ENCODE measurements around the gene LGR6. TPM values are rescaled to one million over a fixed set of nuclear protein-coding genes. Genes with fewer than 3 reads are reported as not detected.

LGR6 gene
- total RNA-seq, 1 experiment from 2014 or later = 0.56 TPM

GRCh38 chr1:202247104-202247503 is 53.5 kb downstream of the LGR6 start:
- H3K36me3 Mint-ChIP-seq (ENCODE audit: insufficient read depth, unreplicated experiment) = no peaks in the 10 kb centered on the region
- peaks cover 18% of the 10 kb centered on the region for H3K4me1 Mint-ChIP-seq (ENCODE audit: insufficient read depth, unreplicated experiment)
- no TSS peak for BruUV-seq (replicated peaks)
- H3K27ac Mint-ChIP-seq (ENCODE audit: low read depth, unreplicated experiment) = no peak overlapping the region
- H3K27me3 Mint-ChIP-seq (ENCODE audit: insufficient read depth, unreplicated experiment) = peaks cover 27% of the 10 kb centered on the region
- intact Hi-C loops (cut with micrococcal nuclease) = no loop called here
- H3K4me3 Mint-ChIP-seq (ENCODE audit: unreplicated experiment) = no peak overlapping the region
- no peak for TF ChIP-seq CTCF (IDR thresholded peaks at IDR 0.05; ENCODE audit: unreplicated experiment)
- H3K9me3 Mint-ChIP-seq (ENCODE audit: unreplicated experiment) = no peaks in the 10 kb centered on the region
- ChIA-PET CTCF (interaction anchor here (0.7 to 3.9 kb wide), 5 partner anchors 10 to 112 kb away, joined by 3 to 21 read pairs (median 6); no protein-coding TSS in a partner anchor), POLR2A (interaction anchor here (1.0 to 4.6 kb wide), 4 partner anchors 12 to 36 kb away, joined by 3 to 13 read pairs (median 4); no protein-coding TSS in a partner anchor)
- no peak for DNase-seq (ENCODE audit: unreplicated experiment)

DNA sequence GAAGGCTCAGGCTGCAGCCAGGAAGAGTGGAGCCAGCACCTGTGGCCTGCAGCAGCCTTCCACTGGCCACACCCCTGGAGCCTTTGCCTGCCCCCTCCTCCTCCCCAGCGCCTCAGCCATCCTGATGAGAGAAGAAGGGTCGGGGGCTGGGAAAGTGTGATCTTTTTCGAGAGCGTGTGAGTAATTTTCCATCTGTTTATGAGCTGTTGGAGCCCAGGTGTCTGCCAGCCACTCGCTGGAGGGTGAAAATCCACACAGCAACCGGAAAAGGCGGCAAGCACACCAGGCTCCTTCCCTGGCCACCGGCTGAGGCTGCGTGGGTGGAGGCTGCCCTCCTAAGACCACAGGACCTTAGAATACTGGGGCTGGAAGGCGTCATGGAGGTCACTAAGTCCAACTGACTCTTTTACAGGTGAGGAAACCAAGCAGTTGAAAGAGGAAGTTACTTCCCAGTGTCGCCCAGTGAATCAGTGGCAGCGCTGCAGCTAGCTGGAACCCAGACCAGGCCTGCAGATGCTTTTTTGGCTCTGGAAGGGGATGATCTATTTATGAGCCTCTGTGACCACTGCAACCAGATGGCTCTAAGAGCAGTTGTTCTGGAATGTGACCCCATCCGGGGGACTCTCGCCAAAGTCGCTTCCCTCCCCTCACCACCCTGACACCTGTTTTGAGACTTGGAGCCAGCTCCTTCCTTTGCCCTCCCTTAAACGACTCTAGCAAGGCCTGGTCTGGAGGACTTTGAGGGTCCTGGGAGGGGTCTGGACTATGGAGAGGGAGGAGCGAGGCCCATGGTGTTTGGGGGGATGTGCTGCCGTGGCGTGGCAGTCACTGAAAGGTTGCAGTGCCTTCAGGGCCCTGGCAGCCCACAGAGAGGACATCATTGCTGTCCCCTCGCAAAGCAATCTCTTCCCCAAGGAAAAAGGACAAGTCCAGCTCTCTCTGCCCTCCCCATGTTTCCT is 54.5 kb downstream of the LGR6 start:
- CTCF ChIA-PET = interaction anchor here (0.6 to 3.9 kb wide), 5 partner anchors 11 to 873 kb away, joined by 3 to 21 read pairs (median 6); no protein-coding TSS in a partner anchor

GRCh38 chr1:202248861-202249260 is 55.3 kb downstream of the LGR6 start:
- intact Hi-C loops (cut with micrococcal nuclease) = no loop called here
- BruUV-seq (replicated peaks) = no TSS peak
- Mint-ChIP-seq H3K36me3 (ENCODE audit: insufficient read depth, unreplicated experiment) (no peaks in the 10 kb centered on the region), H3K27ac (ENCODE audit: low read depth, unreplicated experiment) (no peak overlapping the region), H3K27me3 (ENCODE audit: insufficient read depth, unreplicated experiment) (peaks cover 27% of the 10 kb centered on the region), H3K4me3 (ENCODE audit: unreplicated experiment) (no peak overlapping the region), H3K9me3 (ENCODE audit: unreplicated experiment) (no peaks in the 10 kb centered on the region), H3K4me1 (ENCODE audit: insufficient read depth, unreplicated experiment) (peaks cover 12% of the 10 kb centered on the region)
- TF ChIP-seq CTCF (IDR thresholded peaks at IDR 0.05; ENCODE audit: unreplicated experiment) = no peak
- CTCF ChIA-PET = interaction anchor here (0.6 to 3.9 kb wide), 4 partner anchors 10 to 872 kb away, joined by 3 to 21 read pairs (median 4); no protein-coding TSS in a partner anchor
- no peak for DNase-seq (ENCODE audit: unreplicated experiment)
- POLR2A ChIA-PET = interaction anchor here (0.7 to 4.6 kb wide), 2 partner anchors 35 to 72 kb away, joined by 3 to 13 read pairs; no protein-coding TSS in a partner anchor

More for the DNA sequence above, 54.5 kb downstream of the LGR6 start:
- no peaks in the 10 kb centered on the region for H3K36me3 Mint-ChIP-seq (ENCODE audit: insufficient read depth, unreplicated experiment)
- intact Hi-C loops (cut with micrococcal nuclease) = no loop called here
- peaks cover 12% of the 10 kb centered on the region for H3K4me1 Mint-ChIP-seq (ENCODE audit: insufficient read depth, unreplicated experiment)
- no peak for DNase-seq (ENCODE audit: unreplicated experiment)
- no peak for TF ChIP-seq CTCF (IDR thresholded peaks at IDR 0.05; ENCODE audit: unreplicated experiment)
- POLR2A ChIA-PET = interaction anchor here (0.7 to 4.6 kb wide), 3 partner anchors 18 to 73 kb away, joined by 3 to 13 read pairs (median 4); no protein-coding TSS in a partner anchor
- peaks cover 27% of the 10 kb centered on the region for H3K27me3 Mint-ChIP-seq (ENCODE audit: insufficient read depth, unreplicated experiment)
- BruUV-seq (replicated peaks) = no TSS peak
- no peak overlapping the region for H3K4me3 Mint-ChIP-seq (ENCODE audit: unreplicated experiment)
- H3K27ac Mint-ChIP-seq (ENCODE audit: low read depth, unreplicated experiment) = no peak overlapping the region
- no peaks in the 10 kb centered on the region for H3K9me3 Mint-ChIP-seq (ENCODE audit: unreplicated experiment)

GRCh38 chr1:202249436-202249835 is 55.8 kb downstream of the LGR6 start:
- Mint-ChIP-seq H3K9me3 (ENCODE audit: unreplicated experiment) (no peaks in the 10 kb centered on the region), H3K27me3 (ENCODE audit: insufficient read depth, unreplicated experiment) (peaks cover 27% of the 10 kb centered on the region), H3K4me1 (ENCODE audit: insufficient read depth, unreplicated experiment) (peaks cover 15% of the 10 kb centered on the region), H3K4me3 (ENCODE audit: unreplicated experiment) (no peak overlapping the region), H3K36me3 (ENCODE audit: insufficient read depth, unreplicated experiment) (no peaks in the 10 kb centered on the region), H3K27ac (ENCODE audit: low read depth, unreplicated experiment) (no peak overlapping the region)
- CTCF ChIA-PET = interaction anchor here (0.6 to 3.9 kb wide), 3 partner anchors 11 to 66 kb away, joined by 4 to 21 read pairs (median 4); no protein-coding TSS in a partner anchor
- intact Hi-C loops (cut with micrococcal nuclease) = no loop called here
- no peak for TF ChIP-seq CTCF (IDR thresholded peaks at IDR 0.05; ENCODE audit: unreplicated experiment)
- no peak for DNase-seq (ENCODE audit: unreplicated experiment)
- no TSS peak for BruUV-seq (replicated peaks)
- POLR2A ChIA-PET = interaction anchor here (1.7 to 4.6 kb wide), 2 partner anchors 8 to 34 kb away, joined by 5 to 13 read pairs; no protein-coding TSS in a partner anchor

Measured in MCF 10A (cell line).